ENCODE data around the gene GTPBP3. TPM values are rescaled to one million over a fixed set of nuclear protein-coding genes. Genes with fewer than 3 reads are reported as not detected.

The GTPBP3 gene
- total and polyA plus RNA-seq, 9 of the 15 experiments (the other 6 are each of a cell fraction or from before 2014, with no cell fraction given): 4.9 to 124 (median 22.6) TPM

GRCh38 chr19:17292301-17293074 is 44.9 kb upstream of the GTPBP3 start (continued):
- TF ChIP-seq OTX1 (CRISPR knock-in tag; IDR thresholded peaks at IDR 0.05) (no peak), IRF9 (tag; IDR thresholded peaks at IDR 0.05) (no peak), RAD21 (CRISPR knock-in tag; conservative IDR thresholded peaks at IDR 0.05 in 1 of 2, IDR thresholded peaks at IDR 0.05 in 1 of 2) (peak; percentile 64 to 87), NR2C2 (CRISPR knock-in tag; IDR thresholded peaks at IDR 0.05) (no peak), NR2C2 (tag; IDR thresholded peaks at IDR 0.05) (no peak), ZNF644 (tag; IDR thresholded peaks at IDR 0.05; ENCODE audit: low read depth) (no peak), NRF1 (conservative IDR thresholded peaks at IDR 0.05 in 1 of 2, IDR thresholded peaks at IDR 0.05 in 1 of 2) (peak; percentile 90 to 91), ARNT (IDR thresholded peaks at IDR 0.05) (peak; percentile 28 to 73; a peak in 1 of 4 replicates), HDAC1 (IDR thresholded peaks at IDR 0.05) (peak in 1 of 2 experiments; percentile 68; a peak in 1 of 4 replicates), REST (IDR thresholded peaks at IDR 0.05; ENCODE audit: borderline replicate concordance) (peak; percentile 69; the same call in 1 of the 2 replicates), REST (CRISPR knock-in tag; IDR thresholded peaks at IDR 0.05; ENCODE audit: low read depth) (no peak), MAFK (IDR thresholded peaks at IDR 0.05; ENCODE audit: low read length) (0 out of 2 replicates have a peak, but pooled peaks have one; percentile 18), ZBTB17 (CRISPR knock-in tag; IDR thresholded peaks at IDR 0.05) (0 out of 2 replicates have a peak, but pooled peaks have one; percentile 30), MED1 (CRISPR knock-in tag; IDR thresholded peaks at IDR 0.05; ENCODE audit: borderline replicate concordance) (no peak)
- TF ChIP-seq, protein P1, sequence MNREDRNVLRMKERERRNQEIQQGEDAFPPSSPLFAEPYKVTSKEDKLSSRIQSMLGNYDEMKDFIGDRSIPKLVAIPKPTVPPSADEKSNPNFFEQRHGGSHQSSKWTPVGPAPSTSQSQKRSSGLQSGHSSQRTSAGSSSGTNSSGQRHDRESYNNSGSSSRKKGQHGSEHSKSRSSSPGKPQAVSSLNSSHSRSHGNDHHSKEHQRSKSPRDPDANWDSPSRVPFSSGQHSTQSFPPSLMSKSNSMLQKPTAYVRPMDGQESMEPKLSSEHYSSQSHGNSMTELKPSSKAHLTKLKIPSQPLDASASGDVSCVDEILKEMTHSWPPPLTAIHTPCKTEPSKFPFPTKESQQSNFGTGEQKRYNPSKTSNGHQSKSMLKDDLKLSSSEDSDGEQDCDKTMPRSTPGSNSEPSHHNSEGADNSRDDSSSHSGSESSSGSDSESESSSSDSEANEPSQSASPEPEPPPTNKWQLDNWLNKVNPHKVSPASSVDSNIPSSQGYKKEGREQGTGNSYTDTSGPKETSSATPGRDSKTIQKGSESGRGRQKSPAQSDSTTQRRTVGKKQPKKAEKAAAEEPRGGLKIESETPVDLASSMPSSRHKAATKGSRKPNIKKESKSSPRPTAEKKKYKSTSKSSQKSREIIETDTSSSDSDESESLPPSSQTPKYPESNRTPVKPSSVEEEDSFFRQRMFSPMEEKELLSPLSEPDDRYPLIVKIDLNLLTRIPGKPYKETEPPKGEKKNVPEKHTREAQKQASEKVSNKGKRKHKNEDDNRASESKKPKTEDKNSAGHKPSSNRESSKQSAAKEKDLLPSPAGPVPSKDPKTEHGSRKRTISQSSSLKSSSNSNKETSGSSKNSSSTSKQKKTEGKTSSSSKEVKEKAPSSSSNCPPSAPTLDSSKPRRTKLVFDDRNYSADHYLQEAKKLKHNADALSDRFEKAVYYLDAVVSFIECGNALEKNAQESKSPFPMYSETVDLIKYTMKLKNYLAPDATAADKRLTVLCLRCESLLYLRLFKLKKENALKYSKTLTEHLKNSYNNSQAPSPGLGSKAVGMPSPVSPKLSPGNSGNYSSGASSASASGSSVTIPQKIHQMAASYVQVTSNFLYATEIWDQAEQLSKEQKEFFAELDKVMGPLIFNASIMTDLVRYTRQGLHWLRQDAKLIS (CRISPR knock-in tag; IDR thresholded peaks at IDR 0.05): no peak
